Stimulated activated CD8-positive, alpha-beta memory T cell treated with anti-CD3 and anti-CD28 coated beads, Interleukin-4, amount 100 ng/mL, for 48 hours (primary cell): ENCODE results near the gene GUCY2F.

ENCODE experiments used
- DNase-seq: peaks from one replicate; pipeline ENCODE4 v3.0.0-alpha.2; 2020

GUCY2F gene

DNA sequence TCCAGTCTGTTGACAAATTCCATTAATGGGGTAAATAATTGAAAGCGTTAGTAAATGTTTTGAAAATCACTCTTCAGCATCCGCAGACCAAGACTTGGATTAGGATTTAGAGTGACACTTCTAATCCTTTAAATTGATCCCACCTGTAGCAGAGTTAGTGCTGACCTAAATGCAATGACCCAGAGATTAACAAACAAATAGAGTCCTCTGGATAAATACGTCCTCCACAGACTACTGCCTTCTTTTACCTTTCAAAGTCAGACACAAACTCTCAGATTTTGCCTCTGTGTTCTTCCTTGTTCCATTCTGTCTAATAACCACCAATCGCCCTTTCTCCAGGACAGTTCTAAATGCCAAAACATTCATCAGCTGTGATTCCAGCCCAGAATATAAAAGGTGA lies at the start of gene GUCY2F:
TSS of gene GUCY2F (minus strand) at position 101 of the 400 bp plus-strand sequence. CDS start 6,150 bp downstream, outside the sequence.
- no peak for DNase-seq

DNA sequence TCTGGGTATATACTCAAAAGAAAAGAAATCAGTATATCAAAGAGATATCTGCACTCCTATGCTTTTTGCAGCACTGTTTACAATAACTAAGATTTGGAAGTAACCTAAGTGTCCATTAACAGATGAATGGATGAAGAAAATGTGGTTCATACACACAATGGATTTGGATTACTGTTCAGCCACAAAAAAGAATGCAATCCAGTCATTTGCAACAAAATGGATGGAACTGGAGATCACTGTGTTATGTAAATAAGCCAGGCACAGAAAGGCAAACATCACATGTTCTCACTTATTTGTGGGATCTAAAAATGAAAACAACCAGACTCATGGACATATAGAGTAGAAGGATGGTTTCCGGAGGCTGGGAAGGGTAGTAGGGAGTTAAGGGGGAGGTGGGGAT lies 37.1 kb upstream of the GUCY2F start:
- no peak for DNase-seq

DNA sequence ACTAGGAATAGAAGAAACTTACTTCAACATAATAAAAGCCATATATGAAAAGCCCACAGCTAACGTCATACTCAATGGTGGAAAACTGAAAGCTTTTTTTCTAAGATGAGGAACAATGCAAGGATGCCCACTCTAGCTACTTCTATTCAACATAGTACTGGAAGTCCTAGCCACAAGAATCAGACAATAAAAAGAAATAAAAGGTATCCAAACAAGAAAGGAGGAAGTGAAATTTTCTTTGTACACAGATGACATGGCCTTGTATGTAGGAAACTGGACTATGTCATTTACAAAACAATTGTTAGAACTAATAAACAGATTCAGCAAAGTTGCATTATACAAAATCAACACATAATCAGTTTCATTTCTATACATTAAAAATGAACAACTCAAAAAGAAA lies 29.2 kb upstream of the GUCY2F start:
- no peak for DNase-seq

DNA sequence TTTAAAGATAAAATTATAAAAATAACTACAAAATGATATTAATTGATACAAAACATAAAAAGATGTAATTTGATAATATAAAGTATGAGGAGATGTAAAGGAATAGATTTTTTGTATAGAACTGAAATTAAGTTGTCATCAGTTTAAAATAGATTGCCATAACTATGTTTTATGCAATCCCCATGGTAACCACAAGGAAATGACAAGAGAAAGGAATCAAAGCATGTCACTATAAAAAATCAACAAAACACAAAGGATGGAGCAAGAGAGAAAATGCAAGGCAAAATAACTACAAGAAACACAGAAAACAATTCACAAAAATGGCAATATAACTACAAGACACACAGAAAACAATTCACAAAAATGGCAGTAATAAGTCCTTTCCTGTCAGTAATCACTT lies 27.0 kb upstream of the GUCY2F start:
- no peak for DNase-seq

DNA sequence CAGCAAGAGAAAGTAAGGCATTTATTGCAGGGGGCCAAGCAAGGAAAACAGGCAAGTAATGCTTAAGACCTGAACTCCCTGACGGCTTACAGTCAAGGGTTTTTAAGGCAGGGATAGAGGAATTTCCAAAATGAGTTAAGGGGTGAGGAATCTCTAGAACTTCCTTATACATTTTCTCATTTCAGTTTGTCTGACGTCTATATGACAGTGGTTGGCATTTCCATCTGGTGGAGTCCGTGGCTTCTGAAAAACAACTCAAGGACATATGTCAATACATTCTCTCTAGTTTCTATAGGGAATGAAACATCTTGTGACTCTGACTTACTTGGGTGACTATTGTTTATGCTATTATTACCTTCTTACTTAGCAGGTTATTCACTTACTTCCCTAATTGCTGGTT lies 19.3 kb upstream of the GUCY2F start:
- DNase-seq: no peak

DNA sequence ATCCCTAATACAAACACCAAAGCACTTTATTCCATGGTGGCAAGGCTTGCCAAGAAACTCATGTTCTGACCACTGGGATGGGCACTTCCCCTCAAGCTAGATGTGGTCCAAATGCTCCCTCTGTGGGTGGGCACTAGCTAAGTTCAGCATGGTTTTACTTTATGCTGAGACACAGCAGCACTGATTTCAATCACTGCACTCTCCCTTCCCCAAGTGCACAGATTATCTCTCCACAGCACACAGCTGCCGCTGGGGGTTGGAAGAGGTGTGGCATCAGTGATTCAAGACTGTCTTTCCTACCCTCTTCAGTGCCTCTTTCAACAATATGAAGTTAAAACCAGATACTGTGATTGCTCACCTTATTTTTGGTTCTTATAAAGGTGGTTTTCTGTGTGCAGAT lies 16.5 kb upstream of the GUCY2F start:
- DNase-seq: no peak

DNA sequence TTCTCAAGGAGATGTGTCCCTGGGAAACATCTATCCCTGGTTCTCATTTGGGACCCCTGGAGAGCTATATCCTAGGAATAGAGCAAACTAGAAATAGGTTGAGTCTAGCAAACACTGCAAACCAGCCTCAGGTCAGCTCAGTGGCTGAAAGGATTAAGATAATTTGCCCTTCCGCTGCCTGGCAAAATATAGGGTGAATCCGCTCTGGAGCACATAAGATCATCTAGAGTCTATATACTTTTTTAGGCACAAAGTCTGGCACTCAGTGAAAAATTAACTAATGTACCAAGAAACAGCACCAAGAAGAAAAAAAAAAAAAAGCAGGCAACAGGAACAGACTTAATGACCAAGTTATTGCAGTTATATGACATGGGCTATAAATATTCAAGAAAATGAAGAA lies 7.3 kb upstream of the GUCY2F start:
- no peak for DNase-seq

DNA sequence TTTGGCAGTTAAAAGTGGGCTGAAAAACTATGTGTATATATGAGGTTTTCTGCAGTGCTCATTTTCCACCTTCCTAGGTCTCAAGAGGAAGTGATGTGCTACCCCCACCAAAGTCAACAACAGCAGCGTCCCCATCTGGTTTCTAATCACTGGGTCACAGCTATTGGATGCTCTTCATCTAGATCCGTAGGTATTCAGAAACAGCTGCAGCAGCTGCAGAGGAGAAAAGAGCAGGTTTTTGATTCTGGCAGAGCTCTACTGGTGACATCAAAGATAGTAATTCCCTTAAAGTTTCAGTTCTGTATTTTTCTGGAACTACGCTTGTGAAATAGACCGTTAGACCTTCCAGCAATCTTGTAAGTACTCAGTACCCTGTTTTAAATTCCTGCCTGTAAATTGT lies 5.8 kb upstream of the GUCY2F start:
- no peak for DNase-seq

DNA sequence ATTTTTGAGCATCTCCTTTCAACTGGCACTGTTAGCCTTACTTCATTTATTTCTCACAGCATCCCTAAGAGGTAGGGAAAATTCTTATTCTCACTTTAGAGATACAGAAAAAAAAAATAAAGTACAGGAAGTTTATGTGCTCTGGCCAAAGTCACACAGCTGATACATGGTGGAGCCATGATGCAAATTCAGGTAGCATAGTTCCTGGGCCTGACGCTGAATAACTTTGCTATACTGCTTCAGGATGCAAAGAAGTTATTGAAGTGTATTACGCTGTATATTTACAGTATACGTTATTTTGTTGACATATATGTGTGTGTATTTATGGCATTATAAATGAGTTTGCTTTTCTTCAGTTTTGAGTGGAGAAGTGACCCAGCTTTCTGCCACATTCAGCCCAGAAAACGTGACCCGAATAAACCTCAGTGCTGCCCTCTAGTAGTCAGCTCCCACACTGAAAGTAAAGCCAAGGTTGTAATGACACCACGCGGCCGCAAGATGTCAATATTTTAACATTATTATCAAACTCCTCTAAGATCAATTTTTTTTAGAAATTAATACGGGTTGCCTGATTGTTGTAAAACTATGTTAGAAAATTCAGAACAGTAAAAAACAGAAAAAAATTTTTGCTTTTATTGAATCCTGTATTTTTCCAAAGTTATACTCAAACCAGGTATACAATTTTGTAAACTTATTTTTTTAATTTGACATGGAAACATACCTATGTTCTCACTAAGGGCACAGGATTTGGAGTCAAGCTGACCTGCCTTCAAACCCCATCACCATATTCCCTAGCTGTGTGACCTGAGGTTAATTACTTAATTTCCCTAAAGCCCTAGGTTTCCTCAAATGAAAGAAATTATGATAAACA lies 3.8 kb upstream of the GUCY2F start:
- peak; percentile 63 for DNase-seq

DNA sequence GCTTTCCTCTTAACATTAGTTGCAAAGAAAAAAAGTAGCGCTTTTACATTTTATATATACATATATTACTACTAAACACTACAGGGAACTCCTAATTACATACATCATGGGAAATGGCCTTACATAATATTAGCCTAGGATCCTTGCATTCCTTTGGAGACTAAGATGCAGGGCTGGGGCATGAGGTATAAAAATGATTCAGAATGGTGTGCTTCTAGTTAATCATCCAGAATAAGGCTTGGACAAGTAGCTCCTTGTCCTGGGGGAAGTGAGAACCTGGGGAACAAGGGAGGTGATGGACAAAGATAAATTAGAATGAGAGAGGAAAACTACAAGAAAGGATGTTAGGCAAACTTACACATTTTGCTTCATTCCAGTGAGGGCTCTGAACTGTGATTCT lies 3.0 kb upstream of the GUCY2F start:
- DNase-seq: no peak

DNA sequence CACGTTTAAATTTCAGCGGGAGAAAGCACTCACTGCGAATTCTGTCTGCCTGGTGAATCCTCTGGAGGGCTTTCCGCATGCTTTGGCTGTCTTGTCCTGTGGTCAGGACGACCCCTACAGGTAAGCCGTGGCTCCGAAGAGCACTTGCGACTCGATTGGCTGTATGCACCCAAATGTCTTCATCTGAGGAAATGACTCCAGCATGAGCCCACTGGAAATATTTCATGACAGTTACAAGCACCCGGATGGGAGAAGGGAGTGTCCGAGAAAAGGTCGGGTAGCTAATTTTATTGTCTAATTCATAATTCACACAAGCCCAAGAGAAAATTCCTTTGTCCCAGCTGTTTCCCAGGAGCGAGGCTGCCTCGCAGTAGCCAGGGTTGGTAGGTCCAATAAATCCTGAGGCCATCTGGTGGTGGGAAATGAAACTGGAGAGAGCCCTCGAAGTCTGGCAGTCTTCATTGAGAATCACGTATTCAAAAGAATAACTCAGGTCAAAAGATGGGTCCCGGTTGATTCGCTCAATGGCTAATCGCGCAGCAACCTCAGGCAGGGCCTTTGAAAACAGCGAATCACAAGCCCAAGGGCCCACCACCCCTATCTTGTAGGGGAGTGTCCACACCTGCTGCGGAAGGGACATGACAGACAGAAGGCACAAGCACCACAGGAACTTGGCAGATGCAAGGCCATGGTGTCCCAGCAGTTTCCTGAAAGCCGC lies 6.6 kb downstream of the GUCY2F start:
- peak; percentile 20 for DNase-seq

DNA sequence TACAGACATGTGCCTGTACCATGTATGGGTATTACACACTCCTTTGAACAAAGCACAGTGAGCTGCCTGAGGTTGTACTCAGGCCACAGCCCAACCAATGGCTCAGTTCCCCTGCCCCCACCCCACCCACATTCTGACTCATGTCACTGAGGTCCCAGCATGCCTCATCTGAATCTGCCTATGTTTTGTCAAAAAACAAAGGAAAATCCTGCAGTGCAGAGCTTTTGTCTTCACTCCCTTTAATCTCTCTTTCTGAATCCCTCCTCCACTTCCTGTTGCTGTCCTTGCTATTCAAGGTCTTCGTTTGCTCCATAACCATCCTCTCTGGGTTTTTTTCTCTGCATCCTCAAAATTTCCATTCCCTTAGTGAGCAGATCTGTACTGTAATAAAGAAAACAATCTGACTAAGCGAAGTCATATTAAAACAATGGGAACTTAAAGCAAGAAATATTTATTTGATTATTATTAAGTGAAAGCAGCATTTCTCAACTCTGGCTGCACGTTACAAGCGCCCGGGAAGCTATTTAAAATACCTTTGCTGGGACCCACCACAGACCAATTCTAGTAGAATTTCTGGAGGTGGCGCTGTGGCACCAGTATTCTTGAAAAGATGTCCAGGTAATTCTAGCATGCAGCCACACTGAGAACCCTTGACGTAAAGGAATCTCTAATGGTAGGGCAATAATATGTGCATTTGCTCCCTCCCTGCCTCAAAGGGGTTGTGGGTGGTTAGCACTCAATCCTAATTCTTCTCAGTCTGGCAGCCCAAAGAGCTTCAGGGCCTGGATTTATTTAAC lies 8.7 kb downstream of the GUCY2F start:
- DNase-seq: peak; percentile 31

DNA sequence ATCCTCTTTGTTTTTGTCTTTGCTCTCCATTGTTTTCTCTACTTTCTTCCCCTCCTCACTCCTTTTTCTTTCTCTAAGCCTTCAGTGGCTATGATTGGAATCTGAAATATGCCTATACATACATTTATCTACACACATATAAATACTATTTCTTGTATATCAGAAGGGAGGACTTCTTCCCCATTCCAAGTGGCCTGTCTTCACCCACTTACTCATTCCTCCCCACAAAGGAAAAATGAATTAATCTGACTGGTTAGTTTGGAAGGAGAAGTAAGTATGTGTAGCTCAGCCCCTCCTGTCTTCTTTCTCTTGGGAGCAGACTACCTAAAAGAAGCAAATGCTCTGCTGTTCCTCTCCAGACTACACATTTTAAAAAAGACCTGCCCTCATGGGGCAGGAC lies 17.7 kb downstream of the GUCY2F start:
- no peak for DNase-seq

DNA sequence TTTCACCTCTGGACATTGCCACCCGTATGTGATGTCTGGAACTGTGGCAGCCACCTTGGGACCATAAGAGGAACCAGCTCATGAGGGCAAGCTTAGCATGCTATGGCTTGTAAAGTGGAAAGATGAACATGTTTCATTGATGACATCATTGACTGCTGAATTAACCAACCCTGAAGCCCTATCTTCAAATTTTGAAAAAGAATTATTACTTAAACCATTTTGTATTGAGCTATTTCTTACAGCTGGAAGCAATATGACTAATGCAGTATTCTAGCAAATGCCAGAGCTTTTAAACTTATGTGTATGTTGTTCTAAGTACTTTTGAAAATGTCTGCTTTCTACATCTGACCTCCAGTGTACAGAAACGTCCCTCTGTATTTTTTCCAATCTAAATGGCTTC lies 18.1 kb downstream of the GUCY2F start:
- DNase-seq: no peak

DNA sequence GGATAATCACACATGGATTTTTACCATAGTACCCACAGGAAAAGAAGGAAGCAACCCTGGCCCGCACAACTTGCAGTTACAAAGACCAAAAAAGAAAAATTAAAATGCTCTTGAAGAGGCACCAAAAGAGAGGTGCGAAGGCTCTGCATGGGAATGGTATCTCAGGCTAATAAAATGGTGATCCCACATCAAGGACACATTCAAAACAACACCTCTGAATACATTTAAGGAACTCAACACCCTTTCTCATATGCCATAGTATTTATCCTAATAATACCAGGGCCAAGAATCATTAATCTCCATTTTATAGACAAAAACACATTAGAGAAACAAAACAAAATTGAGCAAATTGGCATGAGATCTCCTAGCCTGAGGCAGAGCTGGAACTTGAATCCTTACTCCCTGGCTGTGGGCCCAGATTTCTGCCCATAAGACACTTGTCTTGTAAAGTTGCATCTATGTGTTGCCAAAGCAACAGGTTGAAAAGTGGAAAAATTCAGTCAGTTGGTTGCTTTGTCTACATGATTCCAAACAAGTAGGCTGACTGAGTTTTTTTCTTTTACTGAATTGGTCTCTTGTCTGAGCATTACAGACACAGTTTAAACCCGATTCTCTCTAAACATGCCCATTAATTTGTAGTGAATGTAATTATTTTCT lies 33.5 kb downstream of the GUCY2F start:
- DNase-seq: no peak

DNA sequence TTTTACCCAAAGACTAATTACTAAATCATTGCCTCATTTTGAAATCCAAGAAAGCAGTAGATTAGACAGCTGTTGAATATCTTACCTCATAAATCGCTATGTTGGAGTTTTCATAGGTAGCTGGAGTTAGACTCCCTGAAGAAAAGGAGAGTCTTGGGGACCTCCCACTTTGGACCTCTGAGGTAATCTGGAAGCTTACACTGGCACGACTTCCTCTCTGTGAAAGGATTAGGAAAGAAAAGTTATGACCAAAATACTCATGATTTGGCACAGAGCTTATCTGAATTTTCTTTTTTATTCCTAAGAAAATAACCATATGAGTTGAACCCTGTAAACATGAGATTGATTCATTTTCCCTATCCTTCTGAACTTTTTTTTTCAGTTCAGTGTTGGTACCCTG lies 40.6 kb downstream of the GUCY2F start:
- DNase-seq: no peak

DNA sequence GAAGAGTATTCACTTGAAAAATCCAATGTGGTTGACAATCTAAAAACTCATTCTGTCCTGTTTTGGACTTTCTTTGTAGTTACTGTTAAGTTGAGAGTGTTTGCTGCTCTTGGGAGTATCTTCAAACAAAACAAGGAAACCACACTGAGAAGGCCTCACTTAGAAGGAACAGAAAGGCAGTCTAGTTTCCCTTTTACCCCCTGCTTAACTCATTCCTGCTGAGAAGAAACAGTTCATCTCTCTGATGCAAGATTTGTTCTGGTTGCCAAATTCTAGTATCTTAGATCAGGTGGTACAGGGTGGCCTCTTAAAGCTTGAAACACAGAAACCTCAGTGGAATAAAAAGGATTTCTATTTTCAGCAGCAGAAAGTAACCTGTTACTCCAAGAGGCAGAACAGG lies 41.4 kb downstream of the GUCY2F start:
- DNase-seq: no peak

DNA sequence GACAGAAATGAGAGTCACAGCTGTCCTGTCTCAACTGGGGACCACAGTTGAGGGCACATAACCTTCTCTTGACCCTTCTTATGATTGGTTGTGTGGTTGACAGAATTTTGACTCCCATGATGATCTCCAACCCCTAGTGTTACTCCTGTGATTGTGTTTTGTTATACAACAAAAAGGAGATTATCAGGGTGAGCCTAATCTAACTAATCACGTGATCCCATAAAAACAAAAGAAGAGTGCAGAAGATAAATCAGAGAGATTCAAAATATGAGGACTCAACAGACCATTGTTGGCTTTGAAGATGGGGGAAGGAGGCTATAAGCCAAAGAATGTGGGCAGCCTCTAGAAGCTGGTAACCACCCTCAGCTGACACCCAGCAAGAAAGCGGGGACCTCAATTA lies 72.7 kb downstream of the GUCY2F start:
- DNase-seq: no peak

DNA sequence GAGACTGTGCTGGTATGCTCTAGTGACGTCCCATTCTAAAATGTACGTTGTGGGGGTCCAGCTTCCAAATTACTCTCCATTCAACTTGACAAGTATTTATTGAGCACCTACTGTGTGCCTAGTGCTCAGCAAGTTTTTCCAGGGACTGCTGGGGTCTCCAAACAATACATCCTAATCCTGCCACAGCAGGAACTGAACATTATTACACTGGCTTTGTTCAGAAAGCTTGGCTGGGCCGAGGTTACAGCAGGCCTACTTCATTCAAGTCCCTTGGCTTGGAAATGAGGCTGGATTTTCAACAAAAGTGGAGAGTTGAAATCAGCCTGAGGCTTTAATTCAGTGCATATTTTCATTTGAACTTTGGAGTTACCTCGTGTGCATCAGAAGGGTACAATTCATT lies 78.0 kb downstream of the GUCY2F start:
- no peak for DNase-seq

DNA sequence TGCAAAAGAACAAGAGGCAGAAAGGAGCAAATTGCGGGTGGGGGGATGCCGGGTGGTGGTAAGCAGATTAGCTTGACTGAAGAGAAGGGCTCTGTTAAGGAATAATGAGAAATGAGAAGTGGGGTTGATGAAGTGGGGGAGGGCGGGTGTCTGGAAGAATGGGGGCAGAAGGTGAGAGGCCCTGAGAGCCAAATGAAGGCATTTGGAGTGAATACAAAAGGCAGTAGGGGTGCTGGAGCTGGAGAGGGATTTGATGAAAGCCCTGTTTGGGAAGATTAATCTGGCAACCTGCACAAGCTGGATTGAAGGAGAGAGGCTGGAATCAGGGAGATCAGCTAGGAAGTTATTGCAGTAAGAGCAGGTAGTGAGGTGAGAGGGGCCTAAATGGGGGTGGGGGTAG lies 82.1 kb downstream of the GUCY2F start:
- no peak for DNase-seq

DNA sequence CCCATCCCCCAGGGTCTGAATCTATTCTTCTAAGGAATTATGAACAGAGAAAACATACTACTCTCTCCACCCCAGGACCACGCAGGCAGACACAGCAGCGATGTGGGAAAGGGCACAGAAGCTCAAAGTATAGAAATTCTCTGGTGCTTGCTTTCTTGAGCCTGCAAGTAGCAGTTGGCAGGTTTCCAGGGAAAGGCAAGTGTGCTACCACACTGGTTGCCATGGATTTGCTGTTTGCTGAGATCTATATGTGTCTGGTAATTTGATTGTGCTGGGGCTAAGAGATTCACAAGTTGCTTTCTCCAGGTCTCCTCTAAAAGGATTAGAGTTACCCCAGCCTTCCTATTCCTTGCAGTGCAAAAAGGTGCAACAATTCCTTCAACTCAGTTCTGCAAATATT lies 83.1 kb downstream of the GUCY2F start:
- no peak for DNase-seq

DNA sequence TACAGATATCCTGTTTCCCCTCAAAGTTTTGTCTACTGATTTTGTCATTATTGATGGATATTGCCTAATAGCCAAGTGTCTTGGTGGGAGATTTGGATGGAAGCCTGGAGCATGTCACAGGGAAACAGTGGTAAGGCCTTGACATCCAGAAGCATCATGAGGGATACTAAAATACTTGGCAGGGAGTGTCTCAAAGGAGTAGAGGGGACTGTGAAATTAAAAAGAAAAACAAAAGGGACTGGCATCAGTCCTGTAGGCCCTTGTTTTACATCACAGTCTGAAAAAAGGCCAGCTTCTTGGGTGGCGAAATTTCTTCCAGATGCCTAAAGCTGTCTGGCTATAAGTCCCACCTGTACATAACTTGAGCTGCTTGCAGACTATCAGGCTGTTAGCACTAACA lies 83.8 kb downstream of the GUCY2F start:
- no peak for DNase-seq

DNA sequence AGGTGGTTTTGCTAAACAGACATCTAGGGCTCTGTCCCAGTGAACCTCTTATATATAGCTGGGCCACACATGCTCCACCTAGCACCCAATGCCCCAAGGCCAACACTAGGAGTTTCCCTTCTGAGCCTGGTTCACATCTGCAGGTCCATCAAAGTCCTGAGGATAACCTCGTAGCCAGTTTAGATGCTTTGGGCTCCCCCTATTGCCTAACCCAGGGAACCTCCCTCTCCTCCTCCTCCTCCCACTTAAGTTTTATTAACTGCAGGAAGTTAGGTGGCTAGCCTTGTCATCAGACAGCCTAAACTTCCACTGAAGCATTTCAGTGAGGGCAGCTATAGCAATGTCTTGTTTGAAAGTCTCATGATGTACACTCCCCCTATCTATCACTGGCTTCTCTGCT lies 88.0 kb downstream of the GUCY2F start:
- DNase-seq: no peak
